Upper lobe of right lung (tissue), 1 donor: ENCODE data around the gene STEAP3. TPM values are rescaled to one million over a fixed set of nuclear protein-coding genes. Genes with fewer than 3 reads are reported as not detected.

Experiments used
- ATAC-seq: fragments of 200-7000 bp; cut with Tn5 transposase; one replicate; pipeline ENCODE4 v1.9.1; 2020; ENCODE audit warnings: mild to moderate bottlenecking, moderate library complexity
- DNase-seq: peaks from one replicate; pipeline ENCODE4 v3.0.0-alpha.2; 2020
- H3K27ac ChIP-seq: fragments of 200-600 bp; one replicate; pipeline ENCODE4 v1.8.0; 2022
- H3K27me3 ChIP-seq: fragments of 200-600 bp; one replicate; pipeline ENCODE4 v1.8.0; 2022; ENCODE audit warnings: mild to moderate bottlenecking
- H3K36me3 ChIP-seq: fragments of 200-600 bp; one replicate; pipeline ENCODE4 v1.8.0; 2022
- H3K4me1 ChIP-seq: fragments of 200-600 bp; one replicate; pipeline ENCODE4 v1.8.0; 2022
- H3K4me3 ChIP-seq: fragments of 200-600 bp; one replicate; pipeline ENCODE4 v1.8.0; 2022; ENCODE audit warnings: mild to moderate bottlenecking
- H3K9me3 ChIP-seq: fragments of 200-600 bp; one replicate; pipeline ENCODE4 v1.8.0; 2022
- CTCF ChIP-seq: fragments of 200-600 bp; IDR thresholded peaks from one replicate; pipeline ENCODE4 v1.8.0; 2022; ENCODE audit warnings: antibody characterized with exemption
- intact Hi-C: fragments of 100-400 bp; cut with DNase I; formaldehyde crosslinking; loops from one replicate; pipeline ENCODE4 v1.11.0; 2022
- total RNA-seq: library from RNA; stranded (reverse); fragmentation: NEBNext Ultra II Directional; extraction: Animal tissue kit (Norgen Biotek cat#: 25700); gene quantifications from one replicate; pipeline ENCODE4 v1.2.1, GENCODE V29; 2021
- donor health status: DM: no; HTN: yes; CAD: no; lungs with severe emphysema.

The STEAP3 gene
- total RNA-seq, 1 donor from 2014 or later = 14.1 TPM

GRCh38 chr2:119289093-119289492 is 65.5 kb downstream of the STEAP3 start:
- no peak overlapping the region for H3K4me3 ChIP-seq
- H3K4me1 ChIP-seq = peaks cover 6% of the 10 kb centered on the region
- ATAC-seq (no peak), DNase-seq (no peak)
- H3K27me3 ChIP-seq = no peaks in the 10 kb centered on the region
- no peak for TF ChIP-seq CTCF
- H3K9me3 ChIP-seq = no peaks in the 10 kb centered on the region
- no peak overlapping the region for H3K27ac ChIP-seq
- intact Hi-C loops = no loop called here
- no peaks in the 10 kb centered on the region for H3K36me3 ChIP-seq

GRCh38 chr2:119289642-119290041 is 66.0 kb downstream of the STEAP3 start:
- H3K4me3 ChIP-seq = no peak overlapping the region
- no peaks in the 10 kb centered on the region for H3K27me3 ChIP-seq
- intact Hi-C loops = no loop called here
- H3K36me3 ChIP-seq = no peaks in the 10 kb centered on the region
- no peaks in the 10 kb centered on the region for H3K9me3 ChIP-seq
- peak overlapping the region; percentile 65 for H3K27ac ChIP-seq
- DNase-seq = no peak
- ATAC-seq = peak; percentile 46
- H3K4me1 ChIP-seq = peaks cover 6% of the 10 kb centered on the region
- no peak for TF ChIP-seq CTCF

- no peaks in the 10 kb centered on the region for H3K27me3 ChIP-seq
- intact Hi-C loops = no loop called here
- H3K9me3 ChIP-seq = no peaks in the 10 kb centered on the region
- H3K4me3 ChIP-seq = no peak overlapping the region
- DNase-seq = peak; percentile 87
- peaks cover 6% of the 10 kb centered on the region for H3K4me1 ChIP-seq
- H3K27ac ChIP-seq = no peak overlapping the region
- no peaks in the 10 kb centered on the region for H3K36me3 ChIP-seq
- peak; percentile 92 for ATAC-seq
- TF ChIP-seq CTCF = peak; percentile 79
Observed at GRCh38 chr2:119290859-119291587, 67.4 kb downstream of the STEAP3 start.

- no peak overlapping the region for H3K27ac ChIP-seq
- H3K4me3 ChIP-seq = no peak overlapping the region
- H3K36me3 ChIP-seq = no peaks in the 10 kb centered on the region
Observed at GRCh38 chr2:119291588-119292167, 68.0 kb downstream of the STEAP3 start.

GRCh38 chr2:119292226-119292625 is 68.6 kb downstream of the STEAP3 start:
- no peak for DNase-seq
- intact Hi-C loops = no loop called here
- no peak overlapping the region for H3K4me3 ChIP-seq
- H3K27me3 ChIP-seq = no peaks in the 10 kb centered on the region
- peaks cover 6% of the 10 kb centered on the region for H3K4me1 ChIP-seq
- no peak overlapping the region for H3K27ac ChIP-seq
- no peaks in the 10 kb centered on the region for H3K36me3 ChIP-seq
- peak; percentile 10 for TF ChIP-seq CTCF
- no peaks in the 10 kb centered on the region for H3K9me3 ChIP-seq
- peak; percentile 16 for ATAC-seq

More at GRCh38 chr2:119291588-119292167, 68.0 kb downstream of the STEAP3 start:
- Histone ChIP-seq H3K27me3 (no peaks in the 10 kb centered on the region), H3K9me3 (no peaks in the 10 kb centered on the region), H3K4me1 (peaks cover 6% of the 10 kb centered on the region)
- DNase-seq = no peak
- ATAC-seq = no peak
- no peak for TF ChIP-seq CTCF
- intact Hi-C loops = no loop called here
